ENCODE measurements around the gene DUSP1.

Gene DUSP1

DNA sequence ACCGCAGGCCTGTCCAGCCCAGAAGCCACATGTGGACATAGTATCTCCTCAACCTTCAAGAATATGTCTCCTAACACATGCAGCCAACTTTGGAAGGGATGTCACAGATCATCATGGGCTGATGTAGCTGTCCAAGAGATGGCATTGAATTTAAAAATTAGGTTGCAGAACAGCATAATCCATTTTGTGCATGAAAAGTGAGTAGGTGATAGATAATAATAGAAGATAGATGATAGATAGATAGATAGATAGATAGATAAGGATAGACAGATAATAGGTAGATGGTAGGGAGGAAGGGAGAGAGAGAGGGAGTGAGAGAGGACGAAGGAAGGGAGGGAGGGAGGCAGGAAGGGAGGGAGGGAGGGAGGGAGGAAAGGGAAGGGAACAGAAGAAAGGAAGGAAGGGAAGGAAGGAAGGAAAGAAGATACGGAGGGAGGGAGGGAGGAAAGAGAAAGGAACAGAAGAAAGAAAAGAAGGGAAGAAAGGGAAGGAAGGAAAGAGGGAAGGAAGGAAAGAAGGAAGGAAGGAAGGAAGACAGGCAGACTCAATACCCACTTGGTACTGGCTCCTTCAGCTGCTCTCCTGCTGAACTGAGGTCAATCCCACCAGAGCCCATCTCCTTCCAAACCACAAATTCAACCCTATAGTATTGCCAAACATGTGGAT, 34.2 kb upstream of the DUSP1 start:
- TF ChIP-seq TEAD4 (IDR thresholded peaks at IDR 0.05) (no peak), CREB1 (IDR thresholded peaks at IDR 0.05; ENCODE audit: low read depth) (no peak), EP300 (IDR thresholded peaks at IDR 0.05; ENCODE audit: borderline replicate concordance) (no peak), ZBTB7A (IDR thresholded peaks at IDR 0.05; ENCODE audit: low read depth) (no peak), CEBPB (IDR thresholded peaks at IDR 0.05) (no peak)
- TF ChIP-seq, protein P1, sequence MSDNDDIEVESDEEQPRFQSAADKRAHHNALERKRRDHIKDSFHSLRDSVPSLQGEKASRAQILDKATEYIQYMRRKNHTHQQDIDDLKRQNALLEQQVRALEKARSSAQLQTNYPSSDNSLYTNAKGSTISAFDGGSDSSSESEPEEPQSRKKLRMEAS (IDR thresholded peaks at IDR 0.05): no peak
- TF ChIP-seq, protein P2, sequence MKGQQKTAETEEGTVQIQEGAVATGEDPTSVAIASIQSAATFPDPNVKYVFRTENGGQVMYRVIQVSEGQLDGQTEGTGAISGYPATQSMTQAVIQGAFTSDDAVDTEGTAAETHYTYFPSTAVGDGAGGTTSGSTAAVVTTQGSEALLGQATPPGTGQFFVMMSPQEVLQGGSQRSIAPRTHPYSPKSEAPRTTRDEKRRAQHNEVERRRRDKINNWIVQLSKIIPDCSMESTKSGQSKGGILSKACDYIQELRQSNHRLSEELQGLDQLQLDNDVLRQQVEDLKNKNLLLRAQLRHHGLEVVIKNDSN (IDR thresholded peaks at IDR 0.05): no peak

DNA sequence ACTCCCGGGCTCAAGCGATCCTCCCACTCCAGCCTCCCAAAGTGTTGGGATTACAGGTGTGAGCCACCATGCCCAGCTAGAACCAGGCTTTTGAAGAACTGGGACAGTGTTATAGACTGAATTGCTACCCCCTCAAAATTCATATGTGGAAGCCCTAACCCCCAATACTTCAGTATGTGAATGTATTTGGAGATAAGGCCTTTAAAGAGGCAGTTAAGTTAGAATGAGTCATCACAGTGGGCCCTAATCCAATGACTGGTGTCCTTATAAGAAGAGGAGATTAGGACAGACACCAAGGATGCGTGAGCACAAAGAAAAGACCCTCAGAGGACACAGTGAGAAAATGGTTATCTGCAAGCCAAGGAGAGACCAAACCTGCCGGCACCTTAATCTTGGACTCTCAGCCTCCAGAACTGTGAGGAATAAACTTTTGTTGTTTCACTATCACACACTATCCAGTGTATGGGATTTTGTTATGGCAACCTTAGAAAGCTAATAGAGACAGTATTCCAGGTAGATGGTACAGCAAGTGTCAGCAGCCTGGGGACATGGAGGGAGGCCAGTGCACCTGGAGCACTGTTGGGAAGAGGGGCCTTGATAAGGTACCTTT, 31.7 kb upstream of the DUSP1 start:
- no peak for TF ChIP-seq ZBTB7A (IDR thresholded peaks at IDR 0.05; ENCODE audit: low read depth)
- TF ChIP-seq, protein P1 (IDR thresholded peaks at IDR 0.05): no peak
- no peak for TF ChIP-seq TEAD4 (IDR thresholded peaks at IDR 0.05)
- TF ChIP-seq, protein P2 (IDR thresholded peaks at IDR 0.05): no peak
- TF ChIP-seq, protein P3, sequence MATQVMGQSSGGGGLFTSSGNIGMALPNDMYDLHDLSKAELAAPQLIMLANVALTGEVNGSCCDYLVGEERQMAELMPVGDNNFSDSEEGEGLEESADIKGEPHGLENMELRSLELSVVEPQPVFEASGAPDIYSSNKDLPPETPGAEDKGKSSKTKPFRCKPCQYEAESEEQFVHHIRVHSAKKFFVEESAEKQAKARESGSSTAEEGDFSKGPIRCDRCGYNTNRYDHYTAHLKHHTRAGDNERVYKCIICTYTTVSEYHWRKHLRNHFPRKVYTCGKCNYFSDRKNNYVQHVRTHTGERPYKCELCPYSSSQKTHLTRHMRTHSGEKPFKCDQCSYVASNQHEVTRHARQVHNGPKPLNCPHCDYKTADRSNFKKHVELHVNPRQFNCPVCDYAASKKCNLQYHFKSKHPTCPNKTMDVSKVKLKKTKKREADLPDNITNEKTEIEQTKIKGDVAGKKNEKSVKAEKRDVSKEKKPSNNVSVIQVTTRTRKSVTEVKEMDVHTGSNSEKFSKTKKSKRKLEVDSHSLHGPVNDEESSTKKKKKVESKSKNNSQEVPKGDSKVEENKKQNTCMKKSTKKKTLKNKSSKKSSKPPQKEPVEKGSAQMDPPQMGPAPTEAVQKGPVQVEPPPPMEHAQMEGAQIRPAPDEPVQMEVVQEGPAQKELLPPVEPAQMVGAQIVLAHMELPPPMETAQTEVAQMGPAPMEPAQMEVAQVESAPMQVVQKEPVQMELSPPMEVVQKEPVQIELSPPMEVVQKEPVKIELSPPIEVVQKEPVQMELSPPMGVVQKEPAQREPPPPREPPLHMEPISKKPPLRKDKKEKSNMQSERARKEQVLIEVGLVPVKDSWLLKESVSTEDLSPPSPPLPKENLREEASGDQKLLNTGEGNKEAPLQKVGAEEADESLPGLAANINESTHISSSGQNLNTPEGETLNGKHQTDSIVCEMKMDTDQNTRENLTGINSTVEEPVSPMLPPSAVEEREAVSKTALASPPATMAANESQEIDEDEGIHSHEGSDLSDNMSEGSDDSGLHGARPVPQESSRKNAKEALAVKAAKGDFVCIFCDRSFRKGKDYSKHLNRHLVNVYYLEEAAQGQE (IDR thresholded peaks at IDR 0.05; ENCODE audit: low read depth): no peak
- TF ChIP-seq TAF1 (IDR thresholded peaks at IDR 0.05; ENCODE audit: low read depth): no peak
- no peak for TF ChIP-seq FOXM1 (IDR thresholded peaks at IDR 0.05; ENCODE audit: borderline replicate concordance, low read depth)
- TF ChIP-seq EP300 (IDR thresholded peaks at IDR 0.05; ENCODE audit: borderline replicate concordance): no peak
- no peak for TF ChIP-seq RAD21 (IDR thresholded peaks at IDR 0.05; ENCODE audit: low read depth)
- TF ChIP-seq NFIC (IDR thresholded peaks at IDR 0.05): no peak
- no peak for TF ChIP-seq CEBPB (IDR thresholded peaks at IDR 0.05)
- TF ChIP-seq EGR1 (IDR thresholded peaks at IDR 0.05): no peak
- TF ChIP-seq TCF12 (IDR thresholded peaks at IDR 0.05; ENCODE audit: low read depth): no peak
- no peak for TF ChIP-seq CREB1 (IDR thresholded peaks at IDR 0.05; ENCODE audit: low read depth)
- no peak for TF ChIP-seq YY1 (IDR thresholded peaks at IDR 0.05; ENCODE audit: low read depth)

DNA sequence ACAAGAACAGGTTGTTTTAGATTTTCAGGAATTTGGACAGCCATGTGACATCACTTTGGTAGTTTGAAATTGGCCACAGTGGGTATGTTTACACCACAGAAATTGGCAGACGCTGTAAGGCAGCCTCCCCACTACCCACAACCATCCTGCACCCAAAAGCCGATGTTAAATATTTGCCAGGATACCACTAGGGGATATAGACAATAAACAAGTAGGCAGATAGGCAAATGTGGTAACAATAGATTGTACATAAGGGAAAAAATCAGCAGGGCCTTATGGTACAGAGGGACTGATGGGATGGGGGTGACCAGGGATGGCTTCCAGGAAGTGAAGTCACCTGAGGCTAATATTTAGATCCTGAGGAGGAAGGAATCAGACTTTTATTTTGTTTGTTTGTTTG, 31.1 kb upstream of the DUSP1 start:
- TF ChIP-seq NFIC (IDR thresholded peaks at IDR 0.05): no peak
- no peak for TF ChIP-seq TCF12 (IDR thresholded peaks at IDR 0.05; ENCODE audit: low read depth)
- no peak for TF ChIP-seq CEBPB (IDR thresholded peaks at IDR 0.05)
- no peak for TF ChIP-seq YY1 (IDR thresholded peaks at IDR 0.05; ENCODE audit: low read depth)
- TF ChIP-seq, protein P1 (IDR thresholded peaks at IDR 0.05): no peak
- TF ChIP-seq FOXM1 (IDR thresholded peaks at IDR 0.05; ENCODE audit: borderline replicate concordance, low read depth): no peak
- TF ChIP-seq CREB1 (IDR thresholded peaks at IDR 0.05; ENCODE audit: low read depth): no peak
- TF ChIP-seq, protein P2 (IDR thresholded peaks at IDR 0.05): no peak
- TF ChIP-seq ZBTB7A (IDR thresholded peaks at IDR 0.05; ENCODE audit: low read depth): no peak
- no peak for TF ChIP-seq TAF1 (IDR thresholded peaks at IDR 0.05; ENCODE audit: low read depth)
- TF ChIP-seq, protein P3 (IDR thresholded peaks at IDR 0.05; ENCODE audit: low read depth): no peak
- no peak for TF ChIP-seq TEAD4 (IDR thresholded peaks at IDR 0.05)
- TF ChIP-seq EP300 (IDR thresholded peaks at IDR 0.05; ENCODE audit: borderline replicate concordance): no peak
- TF ChIP-seq RAD21 (IDR thresholded peaks at IDR 0.05; ENCODE audit: low read depth): no peak
- TF ChIP-seq EGR1 (IDR thresholded peaks at IDR 0.05): no peak

DNA sequence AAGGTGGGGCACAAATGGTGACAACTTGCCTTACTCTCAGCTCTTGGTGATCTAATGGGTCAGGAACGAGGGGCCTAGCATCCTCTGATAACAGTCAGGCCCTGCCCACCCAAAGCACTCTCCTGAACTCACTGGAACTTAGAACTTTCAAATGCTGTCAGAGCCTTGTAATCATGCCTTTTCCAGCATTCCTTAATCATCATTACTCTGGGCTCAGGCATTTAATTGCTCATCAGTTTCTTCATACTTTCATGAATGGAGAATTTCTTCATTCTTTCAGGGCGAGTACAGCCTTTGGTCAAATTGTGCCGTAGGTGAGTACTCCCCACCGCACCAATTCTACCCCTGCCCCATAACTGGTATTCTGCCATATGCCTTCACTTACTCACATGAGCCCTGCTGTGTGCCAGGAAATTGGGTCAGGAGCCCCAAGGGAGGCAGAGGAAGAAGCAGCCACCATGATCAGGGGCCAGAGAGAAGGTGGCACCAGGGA, 30.2 kb upstream of the DUSP1 start:
- TF ChIP-seq CEBPB (IDR thresholded peaks at IDR 0.05) (no peak), ZBTB7A (IDR thresholded peaks at IDR 0.05; ENCODE audit: low read depth) (no peak), TEAD4 (IDR thresholded peaks at IDR 0.05) (no peak)

DNA sequence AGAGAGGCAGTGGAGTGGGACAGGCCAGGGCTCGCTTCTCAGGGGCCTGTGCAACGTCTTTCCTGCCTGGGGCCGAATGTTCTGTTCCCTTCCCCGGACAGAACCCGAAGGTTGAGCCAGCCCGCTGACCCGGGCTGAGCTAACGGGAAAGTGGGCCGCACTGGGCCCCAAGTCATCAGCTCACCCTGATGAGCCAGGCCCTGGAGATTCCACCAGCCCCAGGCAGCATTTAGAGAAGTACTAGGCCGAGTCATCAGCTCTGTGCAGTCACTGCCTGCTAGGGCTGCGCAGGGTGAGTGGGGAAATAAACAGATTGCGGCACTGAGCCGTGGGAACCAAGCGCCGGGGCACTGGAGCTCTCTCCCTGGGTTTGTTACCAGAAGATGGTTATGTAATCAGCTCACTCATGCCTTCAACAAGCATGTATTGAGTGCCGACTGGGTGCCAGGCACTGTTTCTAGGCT, 29.1 kb upstream of the DUSP1 start:
- TF ChIP-seq FOXM1 (IDR thresholded peaks at IDR 0.05; ENCODE audit: borderline replicate concordance, low read depth) (no peak), TAF1 (IDR thresholded peaks at IDR 0.05; ENCODE audit: low read depth) (no peak), CREB1 (IDR thresholded peaks at IDR 0.05; ENCODE audit: low read depth) (no peak), ZBTB7A (IDR thresholded peaks at IDR 0.05; ENCODE audit: low read depth) (no peak), NFIC (IDR thresholded peaks at IDR 0.05) (no peak), EP300 (IDR thresholded peaks at IDR 0.05; ENCODE audit: borderline replicate concordance) (no peak), YY1 (IDR thresholded peaks at IDR 0.05; ENCODE audit: low read depth) (no peak), CEBPB (IDR thresholded peaks at IDR 0.05) (no peak), RAD21 (IDR thresholded peaks at IDR 0.05; ENCODE audit: low read depth) (no peak), EGR1 (IDR thresholded peaks at IDR 0.05) (no peak), TCF12 (IDR thresholded peaks at IDR 0.05; ENCODE audit: low read depth) (no peak), TEAD4 (IDR thresholded peaks at IDR 0.05) (no peak)
- TF ChIP-seq, protein P1 (IDR thresholded peaks at IDR 0.05): no peak
- TF ChIP-seq, protein P3 (IDR thresholded peaks at IDR 0.05; ENCODE audit: low read depth): no peak
- TF ChIP-seq, protein P2 (IDR thresholded peaks at IDR 0.05): no peak

Data from Ishikawa (cell line).